HG02571 (cell line): ENCODE data around the gene TBL2.
A peak's percentile ranks its signal among the peaks of the same experiment; 100 is the strongest.
"Not testable (repeated sequence)": the region's sequence is repeated elsewhere in the genome, so short reads cannot be mapped to it uniquely, and the experiment has no call there.

Experiments
- ATAC-seq: cut with Tn5 transposase; IDR thresholded peaks from one replicate; pipeline ENCODE4 v1.9.1; 2021; ENCODE audit warnings: mild to moderate bottlenecking, moderate library complexity; ENCODE audit not compliant: unreplicated experiment

The TBL2 gene

DNA sequence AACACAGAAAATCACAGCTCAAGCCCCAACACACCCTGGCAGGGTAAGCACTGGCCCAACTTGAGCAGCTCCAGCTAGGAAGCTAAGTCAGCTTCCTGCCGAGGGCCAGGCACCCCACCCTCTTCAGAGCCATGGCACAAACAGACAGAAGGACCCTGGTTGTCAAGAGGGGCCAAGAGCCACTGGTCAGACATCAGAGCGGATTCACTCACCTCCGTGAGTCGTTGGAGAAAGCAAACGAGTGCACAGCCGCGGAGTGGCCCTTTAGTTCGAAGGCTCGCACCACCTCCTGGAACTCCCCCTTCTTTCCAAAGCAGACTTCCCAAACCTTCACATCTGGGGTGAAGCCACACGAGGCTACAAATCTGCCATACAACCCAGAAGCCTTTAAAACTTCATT, 7.4 kb downstream of the TBL2 start:
- ATAC-seq = no peak

DNA sequence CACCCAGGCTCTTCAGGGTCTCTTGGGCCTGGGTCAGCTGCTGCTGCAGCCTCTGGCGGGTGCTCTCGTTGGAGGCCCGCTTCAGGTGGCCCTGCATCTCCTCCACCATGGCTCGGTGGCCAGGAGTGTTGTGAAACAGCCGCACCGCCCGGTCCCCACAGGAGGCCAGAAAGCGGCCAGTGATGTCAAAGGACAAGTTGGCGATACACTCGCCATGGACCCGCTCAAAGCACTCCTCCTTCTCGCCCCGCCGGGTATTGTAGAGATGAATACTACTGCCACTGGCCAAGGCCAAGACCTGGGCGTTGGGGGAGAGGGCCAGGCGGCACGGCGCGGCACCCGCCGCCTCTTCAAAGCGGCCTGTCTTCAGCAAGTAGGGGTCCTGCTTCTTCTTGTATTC, 7.9 kb downstream of the TBL2 start:
- no peak for ATAC-seq

DNA sequence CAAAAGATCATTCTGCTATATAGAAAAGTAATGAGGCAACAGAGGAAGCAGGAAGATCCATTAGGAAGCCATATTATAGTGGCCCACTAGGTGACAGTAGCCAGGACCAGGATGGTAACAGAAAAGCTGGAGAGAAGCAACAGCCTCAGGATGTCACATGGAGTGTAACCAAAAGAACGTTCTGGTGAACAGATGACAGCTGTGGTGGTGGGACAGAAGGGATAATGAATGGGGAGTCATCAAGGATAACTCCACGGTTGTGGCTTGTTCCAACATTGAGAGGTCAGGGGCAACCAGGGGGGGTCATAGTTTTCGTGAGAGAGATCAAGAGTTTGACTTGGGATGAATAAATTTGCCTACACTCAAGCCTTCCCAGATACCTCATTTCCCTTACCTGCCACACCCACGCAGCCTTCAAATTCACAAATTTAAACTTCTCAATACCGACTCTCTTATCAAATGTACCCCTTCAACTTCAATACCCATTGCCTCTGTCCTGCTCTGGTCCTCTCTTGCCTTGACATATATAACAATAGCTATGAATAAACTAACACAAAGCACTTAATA, 9.3 kb downstream of the TBL2 start:
- ATAC-seq = no peak

- ATAC-seq = no peak
These were observed 10.3 kb downstream of the TBL2 start for GRCh38 chr7:73567846-73568685.

GRCh38 chr7:73567140-73567539, 11.2 kb downstream of the TBL2 start:
- ATAC-seq = no peak

DNA sequence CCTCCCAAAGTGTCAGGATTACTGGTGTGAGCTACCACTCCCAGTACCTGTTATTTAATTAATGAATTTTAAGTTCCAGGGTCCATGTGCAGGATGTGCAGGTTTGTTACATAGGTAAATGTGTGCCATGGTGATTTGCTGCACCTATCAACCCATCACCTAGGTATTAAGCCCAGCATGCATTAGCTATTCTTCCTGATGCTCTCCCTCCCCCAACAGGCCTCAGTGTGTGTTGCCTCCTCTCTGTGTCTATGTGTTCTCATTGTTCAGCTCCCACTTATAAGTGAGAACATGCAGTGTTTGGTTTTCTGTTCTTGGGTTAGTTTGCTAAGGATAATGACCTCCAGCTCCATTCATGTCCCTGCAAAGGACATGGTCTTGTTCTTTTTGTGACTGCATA, 11.9 kb downstream of the TBL2 start:
- not testable (repeated sequence) for ATAC-seq

- no peak for ATAC-seq
These were observed 12.6 kb downstream of the TBL2 start for GRCh38 chr7:73565675-73566340.

DNA sequence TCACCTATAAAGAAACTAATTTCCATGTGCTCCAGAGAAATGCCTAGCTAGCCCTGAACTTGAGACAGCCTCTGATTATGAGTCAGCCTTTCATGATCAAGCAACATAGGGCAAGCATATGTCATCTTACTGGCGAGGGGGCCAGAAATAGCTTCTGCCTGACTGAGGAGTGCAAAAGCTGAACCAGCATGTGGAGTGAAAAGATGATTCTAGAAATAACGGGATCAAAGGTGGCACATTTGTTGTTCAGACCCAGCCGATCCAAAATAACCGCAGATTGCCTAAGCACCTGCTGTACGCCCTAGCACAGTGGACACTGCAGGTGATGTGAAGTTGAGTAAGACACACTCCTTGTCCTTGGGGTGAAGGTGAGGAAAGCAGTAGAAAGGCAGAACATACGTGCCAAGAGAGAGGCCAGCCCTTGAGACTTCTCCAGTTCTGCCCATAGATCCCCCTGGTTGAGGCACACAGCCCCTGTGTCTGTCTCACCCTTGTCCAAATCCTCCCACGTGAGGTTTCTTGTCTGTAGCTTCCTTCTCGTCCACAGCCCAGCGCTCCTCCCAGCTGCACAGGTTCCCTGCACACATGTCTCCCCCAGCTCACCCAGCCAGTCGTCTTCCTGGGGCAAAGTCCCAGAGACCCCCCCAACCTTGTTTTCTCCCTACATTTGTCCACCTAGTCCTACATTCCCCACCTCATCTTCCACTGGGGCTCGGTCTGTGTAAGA, 18.1 kb downstream of the TBL2 start:
- ATAC-seq = no peak

DNA sequence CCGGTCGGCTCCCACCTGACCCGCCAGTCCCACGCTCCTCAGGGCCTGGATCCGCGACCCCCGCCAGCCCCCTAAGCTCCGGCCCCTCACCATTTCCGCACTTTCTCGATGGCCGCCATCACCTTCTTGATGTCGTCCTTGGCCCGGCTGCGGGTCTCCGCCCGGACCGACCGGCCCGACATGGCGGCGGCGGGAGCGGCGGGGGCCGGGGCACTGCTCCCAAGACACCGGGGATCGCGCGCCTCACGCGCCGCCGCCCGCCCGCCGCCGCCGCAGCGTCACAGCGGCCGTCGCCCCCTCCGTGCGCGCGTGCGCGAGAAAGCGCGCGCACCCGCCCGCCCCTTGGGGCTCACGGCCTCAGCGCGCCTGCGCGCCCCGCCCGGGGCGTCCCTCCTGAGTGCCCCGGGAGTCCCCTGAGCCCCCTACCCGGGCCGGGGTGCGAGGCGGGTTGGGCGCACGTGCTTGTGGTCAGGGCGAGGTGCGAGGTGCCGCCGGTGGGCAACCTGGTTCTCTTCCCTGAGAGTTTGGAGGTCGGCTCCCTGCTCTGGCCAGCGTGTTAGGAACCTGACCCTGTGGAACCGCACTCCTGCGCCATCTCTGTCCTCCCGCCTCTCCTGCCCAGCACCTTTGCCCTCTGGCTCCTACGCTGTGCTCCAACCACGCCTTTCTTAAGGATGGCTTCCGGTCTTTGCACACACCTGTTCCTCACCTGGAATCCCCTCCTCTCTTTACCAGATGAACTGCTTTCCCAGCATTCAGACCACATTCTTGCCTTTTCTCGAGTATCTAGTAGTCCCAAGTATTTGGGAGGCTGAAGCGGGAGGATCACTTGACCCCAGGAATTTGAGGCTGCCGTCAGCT, 20.8 kb downstream of the TBL2 start, which contains the start of gene BCL7B:
TSS of gene BCL7B (minus strand) at position 294 of the 861 bp plus-strand sequence. CDS start at position 182, 112 bp downstream.
- peak; percentile 54 for ATAC-seq

DNA sequence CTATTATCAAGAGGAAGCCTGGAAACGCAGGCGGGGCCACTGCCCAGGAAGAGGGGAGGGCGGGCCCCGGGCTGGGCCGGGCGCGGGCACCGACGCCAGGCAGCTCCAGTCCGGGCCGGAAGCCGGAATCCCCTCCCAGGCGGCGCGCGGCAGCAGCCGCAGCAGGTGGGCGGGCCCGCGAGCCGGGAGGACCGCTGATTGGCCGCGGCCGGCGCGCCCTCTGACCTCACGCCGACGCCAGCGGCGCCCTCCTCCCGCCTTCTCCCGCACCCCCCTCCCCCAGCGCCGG, 21.3 kb downstream of the TBL2 start:
- ATAC-seq = peak; percentile 77

DNA sequence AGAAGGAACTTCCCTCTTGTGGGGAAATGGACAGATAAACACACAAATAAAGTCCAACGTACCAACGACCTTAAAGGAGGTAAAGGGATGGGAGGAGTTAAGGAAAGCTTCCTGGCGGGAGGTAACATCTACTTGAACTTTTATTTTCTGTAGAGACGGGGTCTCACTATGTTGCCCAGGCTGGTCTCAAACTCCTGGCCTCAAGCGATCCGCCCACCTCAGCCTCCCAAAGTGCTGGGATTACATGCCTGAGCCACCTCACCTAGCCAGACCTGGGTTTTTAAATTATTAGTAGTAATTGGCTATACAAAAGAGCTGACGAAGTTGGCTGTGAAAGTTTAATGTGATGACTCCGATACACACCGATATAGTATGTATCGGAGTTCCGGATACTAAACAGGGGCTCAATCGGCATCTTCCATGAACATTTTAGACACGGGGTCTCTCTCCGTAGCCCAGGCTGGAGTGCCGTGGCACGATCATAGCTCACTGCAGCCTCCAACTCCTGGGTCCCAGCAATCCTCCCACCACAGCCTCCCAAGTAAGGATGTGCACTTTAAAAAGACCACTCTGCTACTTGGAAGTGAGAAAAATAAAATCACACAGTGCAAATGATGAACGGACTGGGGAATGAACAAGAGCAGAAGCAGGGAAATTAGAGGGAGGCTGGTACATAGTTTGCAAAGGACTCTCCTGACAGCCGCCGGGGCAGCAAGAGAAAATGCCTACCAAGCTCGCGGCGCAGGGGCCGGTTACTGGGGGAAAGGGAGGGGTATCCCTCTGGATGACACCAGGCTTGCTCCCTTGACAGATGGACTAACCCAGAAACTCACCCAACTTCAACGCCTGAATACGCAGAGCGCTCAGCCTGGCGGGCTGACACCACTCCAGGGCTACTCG, 21.9 kb downstream of the TBL2 start:
- no peak for ATAC-seq

- ATAC-seq = no peak
These were observed 22.9 kb downstream of the TBL2 start for GRCh38 chr7:73555411-73555982.

GRCh38 chr7:73550093-73550492, 28.3 kb downstream of the TBL2 start:
- not testable (repeated sequence) for ATAC-seq

DNA sequence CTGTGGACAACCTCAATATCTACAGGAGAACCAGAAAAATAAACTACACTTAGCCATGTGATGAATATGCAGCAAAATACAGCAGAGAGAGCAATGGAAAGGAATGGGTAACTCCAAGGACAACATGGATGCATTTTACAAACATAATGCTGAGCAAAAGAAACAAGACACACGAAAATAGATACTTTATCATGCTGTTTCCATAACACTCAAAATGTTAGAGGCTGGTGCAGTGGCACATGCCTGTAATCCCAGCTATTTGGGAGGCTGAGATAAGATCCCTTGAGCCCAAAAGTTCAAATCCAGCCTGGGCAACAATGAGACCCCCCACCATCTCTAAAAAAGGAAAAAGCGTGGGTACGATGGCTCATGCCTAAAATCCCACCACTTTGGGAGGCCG, 29.2 kb downstream of the TBL2 start:
- no peak for ATAC-seq

DNA sequence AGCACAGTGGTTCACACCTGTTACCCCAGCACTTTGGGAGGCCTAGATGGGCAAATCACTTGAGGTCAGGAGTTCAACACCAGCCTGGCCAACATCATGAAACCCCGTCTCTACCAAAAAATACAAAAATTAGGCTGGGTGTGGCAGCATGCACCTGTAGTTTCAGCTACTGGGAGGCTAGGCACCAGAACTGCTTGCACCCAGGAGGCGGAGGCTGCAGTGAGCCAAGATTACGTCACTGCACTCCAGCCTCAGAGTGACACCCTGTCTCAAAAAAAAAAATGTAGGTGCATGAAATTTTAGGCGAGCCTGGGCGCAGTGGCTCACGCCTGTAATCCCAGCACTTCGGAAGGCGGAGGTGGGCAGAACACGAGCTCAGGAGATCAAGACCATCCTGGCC, 30.5 kb downstream of the TBL2 start:
- ATAC-seq = no peak

DNA sequence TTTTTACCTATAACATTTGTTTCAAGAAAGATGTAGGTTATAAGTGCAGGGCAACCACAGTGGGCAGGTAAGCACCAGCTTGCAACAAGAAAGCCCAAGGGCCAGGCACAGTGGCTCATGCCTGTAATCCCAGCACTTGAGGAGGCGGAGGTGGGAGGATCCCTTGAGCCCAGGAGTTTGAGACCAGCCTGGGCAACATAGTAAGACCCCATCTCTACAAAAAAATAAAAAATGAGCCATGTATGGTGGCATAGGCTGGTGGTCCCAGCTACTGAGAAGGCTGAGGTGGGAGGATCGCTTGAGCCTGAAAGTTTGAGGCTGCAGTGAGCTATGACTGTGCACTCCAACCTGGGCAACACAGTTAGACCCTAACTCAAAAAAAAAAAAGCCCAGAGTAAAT, 33.7 kb downstream of the TBL2 start:
- no peak for ATAC-seq

GRCh38 chr7:73541722-73542121, 36.7 kb downstream of the TBL2 start:
- ATAC-seq = no peak

GRCh38 chr7:73539709-73540108, 38.7 kb downstream of the TBL2 start:
- no peak for ATAC-seq

DNA sequence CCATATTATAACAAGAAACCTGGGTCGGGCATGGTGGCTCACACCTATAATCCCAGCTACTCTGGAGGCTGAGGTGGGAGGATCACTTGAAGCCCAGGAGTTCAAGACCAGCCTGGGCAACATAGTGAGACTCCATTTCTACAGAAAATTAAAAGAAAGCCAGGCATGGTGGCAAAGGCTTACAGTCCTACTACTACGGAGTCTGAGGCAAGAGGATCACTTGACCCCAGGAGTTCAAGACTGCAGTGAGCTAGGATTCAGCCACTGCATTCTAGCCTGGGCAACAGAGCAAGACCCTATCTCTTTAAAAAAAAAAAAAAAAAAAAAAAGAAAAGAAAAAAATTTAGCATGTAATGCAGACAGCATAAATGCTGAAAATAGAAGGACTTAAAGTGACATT, 39.9 kb downstream of the TBL2 start:
- not testable (repeated sequence) for ATAC-seq
